Effector memory CD4-positive, alpha-beta T cell (primary cell): ENCODE measurements around the gene ZBTB46.

Experiments used
- DNase-seq, 3 donors: peaks; one replicate each; pipeline ENCODE4 v3.0.0-alpha.2; 2020
- H3K27ac ChIP-seq: 2 replicates; pipeline ENCODE4 v1.7.0; 2013; ENCODE audit warnings: mild to moderate bottlenecking, low read length, moderate library complexity; ENCODE audit not compliant: insufficient read depth, poor library complexity, severe bottlenecking
- H3K27me3 ChIP-seq: replicated peaks from 2 replicates; pipeline ENCODE4 v1.7.0; 2013; ENCODE audit warnings: mild to moderate bottlenecking, low read length; ENCODE audit not compliant: insufficient read depth, control insufficient read depth, poor library complexity, severe bottlenecking
- H3K36me3 ChIP-seq: 2 replicates; pipeline ENCODE4 v1.7.0; 2013; ENCODE audit warnings: mild to moderate bottlenecking, low read length, moderate library complexity; ENCODE audit not compliant: control insufficient read depth, insufficient read depth
- H3K4me1 ChIP-seq: 2 replicates; pipeline ENCODE4 v1.7.0; 2013; ENCODE audit warnings: low read length, mild to moderate bottlenecking; ENCODE audit not compliant: control insufficient read depth, insufficient read depth, poor library complexity, severe bottlenecking
- H3K4me3 ChIP-seq: 2 replicates; pipeline ENCODE4 v1.7.0; 2013; ENCODE audit warnings: low read length, low read depth, mild to moderate bottlenecking; ENCODE audit not compliant: insufficient read depth, poor library complexity, severe bottlenecking
- H3K9me3 ChIP-seq: 2 replicates; pipeline ENCODE4 v1.7.0; 2013; ENCODE audit warnings: mild to moderate bottlenecking, low read length, moderate library complexity; ENCODE audit not compliant: control insufficient read depth

Gene ZBTB46

GRCh38 chr20:63787749-63788148 lies 43.3 kb downstream of the ZBTB46 start:
- no peaks in the 10 kb centered on the region for H3K36me3 ChIP-seq
- no peak for DNase-seq
- no peaks in the 10 kb centered on the region for H3K9me3 ChIP-seq
- no peaks in the 10 kb centered on the region for H3K27me3 ChIP-seq
- no peak overlapping the region for H3K27ac ChIP-seq
- H3K4me1 ChIP-seq, result no peaks in the 10 kb centered on the region
- H3K4me3 ChIP-seq, result no peak overlapping the region

DNA sequence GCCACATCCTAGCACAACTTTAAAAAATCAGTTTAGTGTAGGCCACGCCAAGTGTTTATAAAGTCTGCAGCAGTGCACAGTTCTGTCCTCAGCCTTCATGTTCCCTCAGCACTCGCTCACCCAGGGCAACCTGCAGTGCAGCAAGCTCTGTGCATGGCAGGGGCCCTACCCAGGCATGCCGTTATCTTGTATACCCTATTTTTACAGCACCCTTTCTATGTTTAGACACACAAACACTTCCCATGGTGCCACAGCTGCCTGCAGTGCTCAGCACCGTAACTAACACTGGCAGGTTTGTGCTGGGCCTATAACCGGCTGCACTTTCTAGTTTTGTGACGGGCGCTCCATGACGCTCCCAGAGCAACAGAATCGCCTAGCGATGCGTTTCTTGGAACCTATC lies 43.8 kb downstream of the ZBTB46 start:
- H3K27me3 ChIP-seq, result no peaks in the 10 kb centered on the region

GRCh38 chr20:63785691-63786131 lies 45.4 kb downstream of the ZBTB46 start:
- Histone ChIP-seq H3K36me3 (no peaks in the 10 kb centered on the region), H3K27ac (no peak overlapping the region), H3K9me3 (no peaks in the 10 kb centered on the region), H3K4me3 (no peak overlapping the region), H3K27me3 (no peaks in the 10 kb centered on the region), H3K4me1 (peaks cover 8% of the 10 kb centered on the region)
- DNase-seq, result no peak

More for the DNA sequence above, 43.8 kb downstream of the ZBTB46 start:
- DNase-seq, result no peak
- peaks cover 3% of the 10 kb centered on the region for H3K4me1 ChIP-seq
- no peak overlapping the region for H3K27ac ChIP-seq
- H3K4me3 ChIP-seq, result no peak overlapping the region
- H3K9me3 ChIP-seq, result no peaks in the 10 kb centered on the region
- H3K36me3 ChIP-seq, result no peaks in the 10 kb centered on the region

DNA sequence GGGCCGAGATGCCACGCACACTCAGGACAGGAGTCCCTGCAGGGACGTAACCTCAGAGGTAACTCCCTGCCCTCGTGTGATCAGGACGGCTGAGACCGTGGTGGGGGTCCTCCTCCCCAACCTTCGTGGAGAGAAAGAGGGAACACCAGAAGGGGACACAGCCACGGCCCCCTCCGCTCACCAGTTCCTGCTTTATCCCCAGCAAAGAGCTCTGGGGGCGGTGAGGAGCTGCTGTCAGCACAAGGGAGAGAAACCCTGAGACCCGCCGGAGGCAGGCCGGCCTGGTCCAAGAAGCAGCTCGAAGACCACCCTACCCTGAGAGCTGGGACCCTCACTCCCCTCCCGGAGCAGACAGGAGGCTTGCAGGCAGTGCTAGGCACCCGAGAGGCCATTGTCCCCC lies 47.1 kb downstream of the ZBTB46 start:
- Histone ChIP-seq H3K4me3 (no peak overlapping the region), H3K27me3 (no peaks in the 10 kb centered on the region), H3K36me3 (no peaks in the 10 kb centered on the region), H3K27ac (no peak overlapping the region), H3K9me3 (no peaks in the 10 kb centered on the region), H3K4me1 (peaks cover 8% of the 10 kb centered on the region)
- DNase-seq, result no peak

GRCh38 chr20:63782521-63782971 lies 48.5 kb downstream of the ZBTB46 start:
- no peaks in the 10 kb centered on the region for H3K9me3 ChIP-seq
- H3K27ac ChIP-seq, result no peak overlapping the region
- DNase-seq, result peak in 1 of 3 donors; percentile 3
- no peaks in the 10 kb centered on the region for H3K27me3 ChIP-seq
- no peaks in the 10 kb centered on the region for H3K36me3 ChIP-seq
- H3K4me3 ChIP-seq, result no peak overlapping the region
- H3K4me1 ChIP-seq, result peaks cover 8% of the 10 kb centered on the region

GRCh38 chr20:63782051-63782471 lies 49.0 kb downstream of the ZBTB46 start:
- peak; percentile 4 to 76 (median 67) for DNase-seq
- Histone ChIP-seq H3K27ac (no peak overlapping the region), H3K4me3 (no peak overlapping the region), H3K9me3 (no peaks in the 10 kb centered on the region), H3K36me3 (no peaks in the 10 kb centered on the region), H3K27me3 (no peaks in the 10 kb centered on the region), H3K4me1 (peaks cover 8% of the 10 kb centered on the region)

DNA sequence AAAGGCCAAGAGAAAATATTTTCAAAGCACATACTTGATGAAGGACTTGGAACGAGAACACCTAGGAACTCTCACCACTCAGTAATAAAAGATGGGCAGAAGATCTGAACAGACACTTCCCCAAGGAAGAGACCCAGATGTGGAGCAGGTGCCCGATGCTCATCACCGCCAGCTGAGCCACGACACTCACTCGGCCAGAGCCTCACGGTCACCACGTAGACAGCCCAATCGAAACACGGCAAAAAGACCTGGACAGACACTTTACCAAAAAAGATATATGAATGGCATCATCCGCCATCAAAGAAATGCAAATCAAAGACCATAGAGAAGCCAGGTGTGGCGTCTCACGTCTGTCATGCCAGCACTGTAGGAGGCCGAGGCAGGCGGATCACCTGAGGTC lies 49.9 kb downstream of the ZBTB46 start:
- Histone ChIP-seq H3K9me3 (no peaks in the 10 kb centered on the region), H3K4me3 (no peak overlapping the region), H3K4me1 (peaks cover 8% of the 10 kb centered on the region), H3K27me3 (no peaks in the 10 kb centered on the region), H3K36me3 (no peaks in the 10 kb centered on the region), H3K27ac (no peak overlapping the region)
- no peak for DNase-seq

- Histone ChIP-seq H3K36me3 (no peaks in the 10 kb centered on the region), H3K4me3 (no peak overlapping the region), H3K27ac (no peak overlapping the region), H3K27me3 (no peaks in the 10 kb centered on the region), H3K9me3 (no peaks in the 10 kb centered on the region), H3K4me1 (peaks cover 8% of the 10 kb centered on the region)
- no peak for DNase-seq
These were observed 52.2 kb downstream of the ZBTB46 start for GRCh38 chr20:63778857-63779256.

DNA sequence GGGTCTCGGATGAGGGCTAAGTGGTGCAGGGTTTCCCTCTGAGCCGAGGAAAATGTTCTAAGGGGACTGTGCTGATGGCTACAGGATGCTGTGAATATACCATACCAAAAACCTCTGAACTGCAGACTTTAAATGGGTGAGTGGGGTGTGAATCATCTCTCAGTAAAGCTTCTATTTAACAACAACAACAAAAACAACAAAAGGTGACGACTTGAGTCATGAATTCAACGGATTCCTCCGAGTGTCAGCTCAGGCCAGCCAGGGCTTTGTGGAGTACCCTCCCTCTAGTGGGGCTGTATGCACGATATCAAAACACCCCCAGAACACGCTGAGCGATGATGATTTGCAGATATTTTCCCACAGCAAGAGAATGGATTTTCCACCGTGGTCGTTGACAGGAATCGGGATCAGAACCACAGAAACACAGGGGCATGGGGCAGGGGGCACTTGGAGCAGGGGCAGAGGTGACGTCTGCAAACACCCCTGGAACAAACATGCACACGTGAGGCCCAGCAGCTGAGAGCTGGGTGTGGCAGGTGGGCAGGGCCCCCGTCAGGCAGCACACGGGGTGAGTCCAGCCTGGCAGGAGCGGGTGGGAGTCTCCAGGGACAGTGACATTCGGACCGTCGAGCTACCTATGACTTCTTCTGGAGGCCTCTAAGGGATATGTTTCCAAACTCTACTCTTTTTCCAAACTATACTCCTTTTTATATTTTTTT lies 52.9 kb downstream of the ZBTB46 start:
- no peaks in the 10 kb centered on the region for H3K27me3 ChIP-seq
- H3K4me1 ChIP-seq, result peaks cover 8% of the 10 kb centered on the region
- DNase-seq, result no peak
- no peak overlapping the region for H3K4me3 ChIP-seq
- H3K36me3 ChIP-seq, result no peaks in the 10 kb centered on the region
- H3K9me3 ChIP-seq, result no peaks in the 10 kb centered on the region
- H3K27ac ChIP-seq, result no peak overlapping the region

GRCh38 chr20:63777614-63778013 lies 53.5 kb downstream of the ZBTB46 start:
- Histone ChIP-seq H3K36me3 (no peaks in the 10 kb centered on the region), H3K27ac (no peak overlapping the region), H3K9me3 (no peaks in the 10 kb centered on the region), H3K4me1 (peaks cover 8% of the 10 kb centered on the region), H3K27me3 (no peaks in the 10 kb centered on the region), H3K4me3 (no peak overlapping the region)
- no peak for DNase-seq
